MCF 10A (cell line): ENCODE results near the gene CILP2. TPM values are rescaled to one million over a fixed set of nuclear protein-coding genes. Genes with fewer than 3 reads are reported as not detected.

ENCODE experiments used
- BruUV-seq: library from RNA; stranded (reverse); fragments of 400-500 nt; replicated peaks from 2 replicates; lab custom pipeline; 2021; lab: Mats Ljungman, UMichigan
- CTCF ChIA-PET: fragments of 300-600 bp; sonication (Branson Sonifier 250); formaldehyde crosslinking; extraction: SDS; loops from one replicate; lab custom pipeline; 2021; ENCODE audit warnings: antibody characterized with exemption, inconsistent platforms; lab: Yijun Ruan, JAX
- POLR2A ChIA-PET: fragments of 300-600, 350-650 bp; sonication (Branson Sonifier 250); formaldehyde crosslinking; extraction: SDS; loops from one replicate; lab custom pipeline; 2020; ENCODE audit warnings: antibody characterized with exemption, inconsistent platforms; lab: Yijun Ruan, JAX
- DNase-seq: peaks from one replicate; pipeline ENCODE4 v3.0.0-alpha.2; 2018; ENCODE audit not compliant: unreplicated experiment
- H3K27ac Mint-ChIP-seq: one replicate; pipeline ENCODE4 v1.8.0; 2022; ENCODE audit warnings: mild to moderate bottlenecking, low read depth, mixed read lengths; ENCODE audit not compliant: unreplicated experiment
- H3K27me3 Mint-ChIP-seq: one replicate; pipeline ENCODE4 v1.8.0; 2022; ENCODE audit warnings: mixed read lengths; ENCODE audit not compliant: insufficient read depth, unreplicated experiment
- H3K36me3 Mint-ChIP-seq: one replicate; pipeline ENCODE4 v1.8.0; 2022; ENCODE audit warnings: mild to moderate bottlenecking, moderate library complexity, mixed read lengths; ENCODE audit not compliant: insufficient read depth, unreplicated experiment
- H3K4me1 Mint-ChIP-seq: one replicate; pipeline ENCODE4 v1.8.0; 2022; ENCODE audit warnings: mixed read lengths; ENCODE audit not compliant: insufficient read depth, unreplicated experiment
- H3K4me3 Mint-ChIP-seq: one replicate; pipeline ENCODE4 v1.8.0; 2022; ENCODE audit warnings: mild to moderate bottlenecking, moderate library complexity, mixed read lengths; ENCODE audit not compliant: unreplicated experiment
- H3K9me3 Mint-ChIP-seq: one replicate; pipeline ENCODE4 v1.8.0; 2022; ENCODE audit warnings: mixed read lengths; ENCODE audit not compliant: unreplicated experiment
- intact Hi-C: fragments of 100-400 bp; cut with micrococcal nuclease; formaldehyde crosslinking; loops from 2 replicates; pipeline ENCODE4 v1.14.1; 2022
- total RNA-seq: library from RNA; stranded (reverse); gene quantifications from 2 replicates; pipeline ENCODE4 v1.2.3, GENCODE V29; 2022
- TF ChIP-seq, protein P1 (sequence below): fragments of 200-600 bp; IDR thresholded peaks from one replicate; pipeline ENCODE4 v1.8.0; 2022; ENCODE audit warnings: antibody characterized with exemption, mild to moderate bottlenecking; ENCODE audit not compliant: unreplicated experiment

CILP2 gene
- total RNA-seq, 1 experiment from 2014 or later = 0.12 TPM

DNA sequence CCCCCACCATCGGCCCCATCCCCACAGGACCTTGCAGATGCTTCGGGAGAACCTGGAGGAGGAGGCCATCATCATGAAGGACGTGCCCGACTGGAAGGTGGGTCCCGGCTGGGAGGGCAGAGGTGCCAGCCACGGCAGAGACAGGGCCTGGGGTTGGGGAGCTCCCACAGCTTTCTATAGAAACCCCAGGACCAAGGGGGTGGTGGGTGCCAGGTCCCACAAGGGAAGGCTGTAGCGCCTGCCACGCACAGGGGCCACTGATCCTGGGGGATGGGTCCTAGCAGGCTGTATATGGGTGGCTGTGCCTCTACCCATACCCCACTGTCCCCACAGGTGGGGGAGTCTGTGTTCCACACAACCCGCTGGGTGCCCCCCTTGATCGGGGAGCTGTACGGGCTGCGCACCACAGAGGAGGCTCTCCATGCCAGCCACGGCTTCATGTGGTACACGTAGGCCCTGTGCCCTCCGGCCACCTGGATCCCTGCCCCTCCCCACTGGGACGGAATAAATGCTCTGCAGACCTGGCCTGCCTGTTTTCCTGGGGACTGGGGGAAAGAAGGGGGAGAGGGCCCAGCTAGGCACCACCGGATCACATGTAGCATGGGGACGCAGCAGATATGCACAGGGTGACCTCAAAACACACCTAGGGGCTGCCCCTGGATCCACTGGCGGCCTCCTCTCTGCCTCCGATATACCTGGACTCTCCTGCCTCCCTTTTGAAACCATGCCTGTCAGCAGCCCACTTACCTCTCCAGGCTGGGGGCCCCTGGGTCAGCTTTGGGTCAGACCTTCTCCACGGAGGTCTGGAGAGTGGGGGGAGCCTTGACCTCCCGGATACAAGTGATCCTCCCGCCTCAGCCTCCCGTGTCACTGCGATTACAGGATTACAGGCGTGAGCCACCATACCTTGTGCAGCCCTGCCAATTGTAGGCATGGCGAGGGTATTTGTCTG, 10.1 kb upstream of the CILP2 start:
- no TSS peak for BruUV-seq
- no peak for DNase-seq
- no peak overlapping the region for H3K27ac Mint-ChIP-seq
- no peaks in the 10 kb centered on the region for H3K27me3 Mint-ChIP-seq
- POLR2A ChIA-PET = interaction anchor here (1.1 to 2.3 kb wide), 2 partner anchors 12 to 116 kb away, joined by 4 to 12 read pairs; partner anchors contain the start of genes GMIP, NDUFA13 and TSSK6
- H3K36me3 Mint-ChIP-seq = peaks cover 39% of the 10 kb centered on the region
- no peaks in the 10 kb centered on the region for H3K9me3 Mint-ChIP-seq
- H3K4me3 Mint-ChIP-seq = no peak overlapping the region
- intact Hi-C loops = no loop called here
- H3K4me1 Mint-ChIP-seq = peaks cover 11% of the 10 kb centered on the region
- CTCF ChIA-PET = interaction anchor here (0.5 to 8.1 kb wide), 4 partner anchors 117 to 499 kb away, joined by 3 to 107 read pairs (median 29); partner anchors contain the start of gene GMIP
- TF ChIP-seq, protein P1, sequence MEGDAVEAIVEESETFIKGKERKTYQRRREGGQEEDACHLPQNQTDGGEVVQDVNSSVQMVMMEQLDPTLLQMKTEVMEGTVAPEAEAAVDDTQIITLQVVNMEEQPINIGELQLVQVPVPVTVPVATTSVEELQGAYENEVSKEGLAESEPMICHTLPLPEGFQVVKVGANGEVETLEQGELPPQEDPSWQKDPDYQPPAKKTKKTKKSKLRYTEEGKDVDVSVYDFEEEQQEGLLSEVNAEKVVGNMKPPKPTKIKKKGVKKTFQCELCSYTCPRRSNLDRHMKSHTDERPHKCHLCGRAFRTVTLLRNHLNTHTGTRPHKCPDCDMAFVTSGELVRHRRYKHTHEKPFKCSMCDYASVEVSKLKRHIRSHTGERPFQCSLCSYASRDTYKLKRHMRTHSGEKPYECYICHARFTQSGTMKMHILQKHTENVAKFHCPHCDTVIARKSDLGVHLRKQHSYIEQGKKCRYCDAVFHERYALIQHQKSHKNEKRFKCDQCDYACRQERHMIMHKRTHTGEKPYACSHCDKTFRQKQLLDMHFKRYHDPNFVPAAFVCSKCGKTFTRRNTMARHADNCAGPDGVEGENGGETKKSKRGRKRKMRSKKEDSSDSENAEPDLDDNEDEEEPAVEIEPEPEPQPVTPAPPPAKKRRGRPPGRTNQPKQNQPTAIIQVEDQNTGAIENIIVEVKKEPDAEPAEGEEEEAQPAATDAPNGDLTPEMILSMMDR = no peak

DNA sequence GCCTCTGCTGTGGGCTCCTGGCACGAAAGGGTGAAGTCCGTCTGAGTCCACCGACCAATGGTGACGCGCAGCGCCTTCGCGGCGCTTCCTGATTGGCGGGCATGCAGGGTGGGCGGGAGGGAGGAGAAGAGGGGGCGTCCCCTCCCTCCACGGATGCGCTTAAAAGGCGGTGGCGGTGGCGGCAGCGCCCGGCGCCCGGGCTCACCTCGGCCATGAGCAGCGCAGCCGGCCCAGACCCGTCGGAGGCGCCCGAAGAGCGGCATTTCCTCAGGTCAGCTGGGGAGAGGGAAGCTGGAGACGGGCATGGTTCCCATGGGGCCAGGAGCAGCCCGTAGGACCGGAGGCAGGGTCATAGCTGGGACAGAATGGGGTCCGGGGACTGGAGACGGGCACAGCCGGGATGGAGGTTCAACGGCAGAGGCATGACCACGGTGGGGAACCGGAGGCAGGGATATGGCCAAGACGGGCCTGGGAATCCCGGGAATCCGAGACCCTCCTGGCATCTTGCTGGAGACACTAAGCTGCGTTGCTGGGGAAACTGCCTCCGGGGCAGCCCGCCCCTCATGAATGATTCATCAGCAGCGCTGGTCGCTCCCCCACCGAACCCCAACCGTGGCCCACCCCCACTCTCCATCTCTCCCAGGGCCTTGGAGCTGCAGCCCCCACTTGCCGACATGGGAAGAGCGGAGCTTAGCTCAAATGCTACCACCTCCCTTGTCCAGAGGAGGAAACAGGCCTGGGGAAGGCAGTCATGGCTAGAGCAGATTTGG, 9.2 kb upstream of the CILP2 start, which contains the start of gene YJEFN3:
TSS of gene YJEFN3 (plus strand) at position 191 of the 770 bp plus-strand sequence. CDS start at position 213, 22 bp downstream.
- no peak within 1 kb of the TSS for H3K27ac Mint-ChIP-seq
- H3K9me3 Mint-ChIP-seq = no peaks in the 10 kb centered on the region
- intact Hi-C loops = no loop called here
- ChIA-PET CTCF (interaction anchor here (0.7 to 8.1 kb wide), 5 partner anchors 14 to 1600 kb away, joined by 3 to 107 read pairs (median 5); partner anchors contain the start of gene GMIP), POLR2A (interaction anchor here (0.5 to 2.3 kb wide), 3 partner anchors 13 to 139 kb away, joined by 4 to 12 read pairs (median 5); partner anchors contain the start of genes GMIP, NDUFA13 and TSSK6)
- peaks cover 11% of the 10 kb centered on the region for H3K4me1 Mint-ChIP-seq
- H3K36me3 Mint-ChIP-seq = peaks cover 36% of the 10 kb centered on the region
- TF ChIP-seq, protein P1 = no peak
- H3K4me3 Mint-ChIP-seq = no peak within 1 kb of the TSS
- BruUV-seq = no TSS peak
- H3K27me3 Mint-ChIP-seq = no peaks in the 10 kb centered on the region
- no peak for DNase-seq

DNA sequence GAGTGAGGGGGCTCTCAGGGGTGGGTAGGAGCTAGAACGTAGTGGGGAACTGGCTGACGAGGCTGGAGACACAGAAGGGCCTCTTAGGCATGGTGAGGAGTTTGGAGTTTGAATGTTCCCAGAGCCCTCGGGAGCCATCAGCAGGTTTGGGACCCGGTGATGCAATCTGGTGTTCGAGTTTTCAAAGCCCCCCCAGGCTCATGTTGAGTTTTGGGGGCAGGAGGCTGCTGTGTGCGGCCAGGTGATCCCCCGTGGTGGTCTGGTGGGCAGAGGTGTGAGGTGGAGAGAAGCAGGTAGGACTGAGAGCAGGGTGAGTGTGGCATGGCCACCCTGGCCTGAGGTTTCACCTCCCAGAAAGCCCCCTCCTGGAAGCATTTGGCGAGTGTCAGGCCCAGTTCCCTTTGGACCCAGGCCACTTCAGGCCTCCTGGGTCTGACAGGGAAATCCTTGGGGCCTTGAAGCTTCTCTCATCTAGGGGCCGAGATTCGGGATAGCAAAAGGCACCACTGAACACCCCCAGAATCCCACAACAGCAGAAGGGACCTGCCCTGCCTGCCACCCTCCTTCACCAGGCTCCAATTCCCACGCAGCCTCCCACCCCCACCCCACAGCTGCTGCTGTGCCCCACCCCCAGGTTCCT, 8.2 kb upstream of the CILP2 start:
- Mint-ChIP-seq H3K27me3 (no peaks in the 10 kb centered on the region), H3K4me1 (peaks cover 11% of the 10 kb centered on the region), H3K36me3 (peaks cover 36% of the 10 kb centered on the region), H3K9me3 (no peaks in the 10 kb centered on the region), H3K4me3 (no peak overlapping the region), H3K27ac (no peak overlapping the region)
- no peak for DNase-seq
- TF ChIP-seq, protein P1 = no peak
- POLR2A ChIA-PET = interaction anchor here (0.9 to 2.3 kb wide), 4 partner anchors 14 to 115 kb away, joined by 3 to 12 read pairs (median 4); partner anchors contain the start of genes NDUFA13 and TSSK6
- no TSS peak for BruUV-seq
- CTCF ChIA-PET = interaction anchor here (0.7 to 8.1 kb wide), 8 partner anchors 8 to 1599 kb away, joined by 3 to 107 read pairs (median 4); partner anchors contain the start of genes GMIP and NDUFA13
- intact Hi-C loops = loop anchor here (5.0 kb wide), 1 partner anchor 427 kb away; no protein-coding TSS in a partner anchor
